K562 (cell line): Measurements from ENCODE around the gene ZBTB24. TPM values are rescaled to one million over a fixed set of nuclear protein-coding genes. Genes with fewer than 3 reads are reported as not detected.

Experiments
- EGR1 ChIP-seq: fragments of 450-650 bp; conservative IDR thresholded peaks from 2 replicates; pipeline ENCODE4 v1.6.1; 2017; ENCODE audit warnings: mild to moderate bottlenecking
- EHMT2 ChIP-seq: fragments of 450-650 bp; IDR thresholded peaks from 2 replicates; pipeline ENCODE4 v1.6.1; 2018; ENCODE audit warnings: antibody characterized with exemption
- HMGN3 ChIP-seq: IDR thresholded peaks from 2 replicates; pipeline ENCODE4 v1.6.1; 2011; ENCODE audit warnings: borderline replicate concordance, low read depth, mild to moderate bottlenecking, mixed read lengths, low read length; ENCODE audit not compliant: insufficient read length; ENCODE audit errors: extremely low read depth
- JUN ChIP-seq, 2 experiments: sonication (generic) in 1 of 2; formaldehyde crosslinking in 1 of 2; IDR thresholded peaks; 2 replicates each; pipeline versions ENCODE4 v1.6.1 to v1.8.0; 2012 to 2022; ENCODE audit warnings: borderline replicate concordance in 2 of 2, mild to moderate bottlenecking in 2 of 2, improper control_type of control experiment in 1 of 2, low read depth in 1 of 2, low read length in 1 of 2, missing genetic modification reagents in 1 of 2
- MTA2 ChIP-seq: fragments of 450-650 bp; IDR thresholded peaks from 2 replicates; pipeline ENCODE4 v1.6.1; 2016; ENCODE audit warnings: low read depth
- OTX1 ChIP-seq: fragments of 450-650 bp; formaldehyde crosslinking; IDR thresholded peaks from 2 replicates; pipeline ENCODE4 v1.4.0; 2022; ENCODE audit warnings: mild to moderate bottlenecking
- SIN3A ChIP-seq, 2 experiments: fragments of 150-350 bp in 1 of 2; IDR thresholded peaks; 2 replicates each; pipeline ENCODE4 v1.6.1; 2011 to 2016; ENCODE audit warnings: borderline replicate concordance in 2 of 2, low read depth in 2 of 2, low read length in 2 of 2, mild to moderate bottlenecking in 2 of 2, moderate library complexity in 2 of 2; ENCODE audit not compliant: control insufficient read depth in 1 of 2
- SIRT6 ChIP-seq: IDR thresholded peaks from one replicate; pipeline ENCODE4 v1.6.1; 2012; ENCODE audit warnings: low read depth, mild to moderate bottlenecking, control low read depth, inconsistent platforms, low read length, moderate library complexity
- TAF1 ChIP-seq: IDR thresholded peaks from 2 replicates; pipeline ENCODE4 v1.6.1; 2011; ENCODE audit warnings: mild to moderate bottlenecking, low read length, moderate library complexity; ENCODE audit not compliant: insufficient read depth, control insufficient read depth, severe bottlenecking; ENCODE audit errors: extremely low read depth
- TAF7 ChIP-seq: fragments of 450-650 bp; IDR thresholded peaks from 2 replicates; pipeline ENCODE4 v1.6.1; 2016; ENCODE audit warnings: missing genetic modification characterization, missing compliant biosample characterization
- TEAD1 ChIP-seq, 2 experiments: fragments of 450-650 bp in 1 of 2; sonication (generic) in 1 of 2; formaldehyde crosslinking; IDR thresholded peaks; 2 replicates each; pipeline versions ENCODE4 v1.4.0 to v1.8.0; 2020 to 2022; ENCODE audit warnings: mild to moderate bottlenecking in 2 of 2, missing genetic modification reagents in 1 of 2
- ZNF263 ChIP-seq: sonication (generic); formaldehyde crosslinking; IDR thresholded peaks from 2 replicates; pipeline ENCODE4 v1.8.0; 2022; ENCODE audit warnings: mild to moderate bottlenecking, missing genetic modification reagents, borderline replicate concordance
- ZNF316 ChIP-seq: fragments of 450-650 bp; IDR thresholded peaks from 2 replicates; pipeline ENCODE4 v1.6.1; 2016
- ZNF347 ChIP-seq: fragments of 450-650 bp; formaldehyde crosslinking; IDR thresholded peaks from 2 replicates; pipeline ENCODE4 v1.4.0; 2020; ENCODE audit warnings: low read depth, mild to moderate bottlenecking, moderate library complexity
- ZNF551 ChIP-seq: fragments of 250-450 bp; sonication (Bioruptor Pico); IDR thresholded peaks from 2 replicates; pipeline ENCODE4 v1.5.0; 2021; ENCODE audit warnings: mild to moderate bottlenecking, moderate library complexity
- ZNF75A ChIP-seq: fragments of 450-650 bp; formaldehyde crosslinking; IDR thresholded peaks from 2 replicates; pipeline ENCODE4 v1.4.0; 2020; ENCODE audit warnings: mild to moderate bottlenecking
- polyA plus RNA-seq, 8 experiments: library from polyadenylated mRNA; depleted of rRNA in 4 of 8; stranded (reverse) in 5 of 8; unstranded in 3 of 8; fragments of >200 nt; fragmentation: Nextera tagmentation in 2 of 8; fragmentation: Illumina TruSeq in 1 of 8; extraction: Ambion mirVana in 2 of 8; extraction: Trizol in 1 of 8; gene quantifications; 2 replicates each; pipeline versions ENCODE4 v1.2.1 to v1.2.3, GENCODE V29; 2011 to 2014; ENCODE audit warnings: inconsistent platforms in 1 of 8, missing spikeins in 1 of 8
- total RNA-seq, 7 experiments: library from RNA; depleted of rRNA in 6 of 7; stranded (reverse); fragments of >200 nt in 6 of 7; fragmentation: Illumina TruSeq in 2 of 7; extraction: Trizol in 2 of 7; gene quantifications; 2 replicates each; pipeline versions ENCODE4 v1.2.1 to v1.2.3, GENCODE V29; 2011 to 2021; ENCODE audit warnings: low replicate concordance in 1 of 7
- TF ChIP-seq, protein P1 (sequence below): fragments of 450-650 bp; IDR thresholded peaks from 2 replicates; pipeline ENCODE4 v1.6.1; 2018; ENCODE audit warnings: mild to moderate bottlenecking, low read depth; ENCODE audit not compliant: partially characterized antibody
- TF ChIP-seq, protein P2 (sequence below): fragments of 450-650 bp; IDR thresholded peaks from 2 replicates; pipeline ENCODE4 v1.6.1; 2016; ENCODE audit warnings: antibody characterized with exemption
- TF ChIP-seq, protein P3 (sequence below): fragments of 450-650 bp; formaldehyde crosslinking; conservative IDR thresholded peaks from 2 replicates; pipeline ENCODE4 v1.4.0; 2022; ENCODE audit warnings: mild to moderate bottlenecking, missing genetic modification characterization
- TF ChIP-seq, protein P4 (sequence below): fragments of 200-800 bp; sonication (Bioruptor generic); IDR thresholded peaks from 2 replicates; pipeline ENCODE4 v1.6.1; 2017; ENCODE audit warnings: missing genetic modification characterization, missing compliant biosample characterization

Gene ZBTB24
- total and polyA plus RNA-seq, 9 of the 15 experiments (the other 6 are each of a cell fraction or from before 2014, with no cell fraction given), result 2.0 to 16.7 (median 8.3) TPM

DNA sequence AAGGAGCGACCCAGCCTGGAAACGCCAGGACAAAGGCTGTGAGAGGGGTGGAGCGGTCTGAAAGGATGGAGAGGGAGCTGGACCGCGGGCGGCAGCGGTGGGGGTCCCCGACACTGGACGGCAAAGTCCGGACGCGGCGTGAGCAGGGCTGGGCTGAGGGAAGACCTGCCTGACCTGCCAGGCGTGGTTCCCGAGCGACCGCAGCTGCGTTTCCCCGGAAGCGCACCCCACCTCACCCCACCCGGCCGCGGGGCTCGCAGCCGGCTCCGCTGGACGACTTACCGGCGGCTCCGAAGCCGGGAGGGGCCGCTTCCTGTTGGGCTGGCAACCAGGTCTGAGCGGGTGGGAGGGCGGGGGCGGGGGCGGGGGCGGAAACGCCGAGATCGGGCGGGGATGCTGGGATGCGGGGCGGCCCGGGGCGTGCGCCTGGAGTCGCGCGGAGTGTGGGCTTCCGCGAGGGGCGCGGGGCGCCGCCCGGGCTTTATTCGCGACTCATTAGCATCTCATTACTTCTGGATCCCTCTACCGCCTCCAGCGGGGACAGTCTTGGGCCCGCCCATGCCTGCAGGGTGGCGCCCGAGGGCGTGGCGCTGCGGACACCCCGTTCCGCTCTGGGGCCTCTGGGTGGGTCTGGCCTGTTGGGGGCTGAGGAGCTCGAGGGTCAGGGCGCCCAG lies 27.4 kb downstream of the ZBTB24 start, which contains the start of gene MICAL1 (continued):
- TF ChIP-seq, protein P1, sequence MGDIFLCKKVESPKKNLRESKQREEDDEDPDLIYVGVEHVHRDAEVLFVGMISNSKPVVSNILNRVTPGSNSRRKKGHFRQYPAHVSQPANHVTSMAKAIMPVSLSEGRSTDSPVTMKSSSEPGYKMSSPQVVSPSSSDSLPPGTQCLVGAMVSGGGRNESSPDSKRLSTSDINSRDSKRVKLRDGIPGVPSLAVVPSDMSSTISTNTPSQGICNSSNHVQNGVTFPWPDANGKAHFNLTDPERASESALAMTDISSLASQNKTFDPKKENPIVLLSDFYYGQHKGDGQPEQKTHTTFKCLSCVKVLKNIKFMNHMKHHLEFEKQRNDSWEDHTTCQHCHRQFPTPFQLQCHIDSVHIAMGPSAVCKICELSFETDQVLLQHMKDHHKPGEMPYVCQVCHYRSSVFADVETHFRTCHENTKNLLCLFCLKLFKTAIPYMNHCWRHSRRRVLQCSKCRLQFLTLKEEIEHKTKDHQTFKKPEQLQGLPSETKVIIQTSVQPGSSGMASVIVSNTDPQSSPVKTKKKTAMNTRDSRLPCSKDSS, result no peak
- TF ChIP-seq EHMT2, result no peak
- TF ChIP-seq, protein P2, sequence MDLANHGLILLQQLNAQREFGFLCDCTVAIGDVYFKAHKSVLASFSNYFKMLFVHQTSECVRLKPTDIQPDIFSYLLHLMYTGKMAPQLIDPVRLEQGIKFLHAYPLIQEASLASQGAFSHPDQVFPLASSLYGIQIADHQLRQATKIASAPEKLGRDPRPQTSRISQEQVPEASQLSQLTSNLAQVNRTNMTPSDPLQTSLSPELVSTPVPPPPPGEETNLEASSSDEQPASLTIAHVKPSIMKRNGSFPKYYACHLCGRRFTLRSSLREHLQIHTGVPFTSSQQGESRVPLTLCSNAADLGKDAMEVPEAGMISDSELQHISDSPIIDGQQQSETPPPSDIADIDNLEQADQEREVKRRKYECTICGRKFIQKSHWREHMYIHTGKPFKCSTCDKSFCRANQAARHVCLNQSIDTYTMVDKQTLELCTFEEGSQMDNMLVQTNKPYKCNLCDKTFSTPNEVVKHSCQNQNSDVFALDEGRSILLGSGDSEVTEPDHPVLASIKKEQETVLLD, result no peak
- TF ChIP-seq OTX1, result no peak
- no peak for TF ChIP-seq TEAD1 (CRISPR knock-in tag; IDR thresholded peaks at IDR 0.05)
- no peak for TF ChIP-seq ZNF551 (CRISPR knock-in tag)
- TF ChIP-seq EGR1, result no peak
- TF ChIP-seq SIN3A (IDR thresholded peaks at IDR 0.05; ENCODE audit: borderline replicate concordance in 2 of 2, control insufficient read depth in 1 of 2, low read depth in 2 of 2, low read length in 2 of 2), result peak; percentile 45 to 64; a peak in 2 of 4 replicates
- TF ChIP-seq ZNF347 (CRISPR knock-in tag), result no peak
- TF ChIP-seq, protein P3, sequence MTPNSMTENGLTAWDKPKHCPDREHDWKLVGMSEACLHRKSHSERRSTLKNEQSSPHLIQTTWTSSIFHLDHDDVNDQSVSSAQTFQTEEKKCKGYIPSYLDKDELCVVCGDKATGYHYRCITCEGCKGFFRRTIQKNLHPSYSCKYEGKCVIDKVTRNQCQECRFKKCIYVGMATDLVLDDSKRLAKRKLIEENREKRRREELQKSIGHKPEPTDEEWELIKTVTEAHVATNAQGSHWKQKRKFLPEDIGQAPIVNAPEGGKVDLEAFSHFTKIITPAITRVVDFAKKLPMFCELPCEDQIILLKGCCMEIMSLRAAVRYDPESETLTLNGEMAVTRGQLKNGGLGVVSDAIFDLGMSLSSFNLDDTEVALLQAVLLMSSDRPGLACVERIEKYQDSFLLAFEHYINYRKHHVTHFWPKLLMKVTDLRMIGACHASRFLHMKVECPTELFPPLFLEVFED, result no peak
- TF ChIP-seq TAF7 (tag), result no peak
- no peak for TF ChIP-seq ZNF75A (CRISPR knock-in tag)
- TF ChIP-seq SIRT6, result no peak
- 0 out of 2 replicates have a peak, but pooled peaks have one; percentile 28 for TF ChIP-seq ZNF263
- peak; percentile 2 for TF ChIP-seq TAF1
- TF ChIP-seq, protein P4, sequence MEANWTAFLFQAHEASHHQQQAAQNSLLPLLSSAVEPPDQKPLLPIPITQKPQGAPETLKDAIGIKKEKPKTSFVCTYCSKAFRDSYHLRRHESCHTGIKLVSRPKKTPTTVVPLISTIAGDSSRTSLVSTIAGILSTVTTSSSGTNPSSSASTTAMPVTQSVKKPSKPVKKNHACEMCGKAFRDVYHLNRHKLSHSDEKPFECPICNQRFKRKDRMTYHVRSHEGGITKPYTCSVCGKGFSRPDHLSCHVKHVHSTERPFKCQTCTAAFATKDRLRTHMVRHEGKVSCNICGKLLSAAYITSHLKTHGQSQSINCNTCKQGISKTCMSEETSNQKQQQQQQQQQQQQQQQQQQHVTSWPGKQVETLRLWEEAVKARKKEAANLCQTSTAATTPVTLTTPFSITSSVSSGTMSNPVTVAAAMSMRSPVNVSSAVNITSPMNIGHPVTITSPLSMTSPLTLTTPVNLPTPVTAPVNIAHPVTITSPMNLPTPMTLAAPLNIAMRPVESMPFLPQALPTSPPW (CRISPR knock-in tag), result peak; percentile 94
- TF ChIP-seq HMGN3, result peak; percentile 39
- TF ChIP-seq JUN (IDR thresholded peaks at IDR 0.05; ENCODE audit: borderline replicate concordance, low read depth, low read length), result no peak
- TF ChIP-seq JUN (CRISPR knock-in tag; IDR thresholded peaks at IDR 0.05; ENCODE audit: borderline replicate concordance), result no peak
- no peak for TF ChIP-seq ZNF316
- no peak for TF ChIP-seq MTA2
